Activated CD4-positive, alpha-beta T cell treated with anti-CD3 and anti-CD28 coated beads, Interleukin-2, amount 10 ng/mL, durations not matched to agents 7 days and 5 days (primary cell): ENCODE measurements around the gene PLA2G5. TPM values are rescaled to one million over a fixed set of nuclear protein-coding genes. Genes with fewer than 3 reads are reported as not detected.
"Not testable (repeated sequence)": the region's sequence is repeated elsewhere in the genome, so short reads cannot be mapped to it uniquely, and the experiment has no call there.

Experiments
- CTCF ChIA-PET: fragments of 350-600 bp; sonication (Branson Sonifier 250); formaldehyde crosslinking; loops from one replicate; lab custom pipeline; 2021; ENCODE audit warnings: antibody characterized with exemption; lab: Charles Lee
- POLR2A ChIA-PET: fragments of 350-600 bp; sonication (Branson Sonifier 250); formaldehyde crosslinking; loops from one replicate; lab custom pipeline; 2021; ENCODE audit warnings: antibody characterized with exemption; lab: Charles Lee
- DNase-seq: peaks from one replicate; pipeline ENCODE4 v3.0.0-alpha.2; 2020
- H3K27ac Mint-ChIP-seq: one replicate; pipeline ENCODE4 v1.8.0; 2021; ENCODE audit warnings: mild to moderate bottlenecking, moderate library complexity, mixed read lengths
- H3K27me3 Mint-ChIP-seq: one replicate; pipeline ENCODE4 v1.8.0; 2021; ENCODE audit warnings: mixed read lengths
- H3K36me3 Mint-ChIP-seq: one replicate; pipeline ENCODE4 v1.8.0; 2021; ENCODE audit warnings: low read depth, mixed read lengths
- H3K4me1 Mint-ChIP-seq: one replicate; pipeline ENCODE4 v1.8.0; 2021; ENCODE audit warnings: mixed read lengths
- H3K4me3 Mint-ChIP-seq: one replicate; pipeline ENCODE4 v1.8.0; 2021; ENCODE audit warnings: mild to moderate bottlenecking, moderate library complexity, mixed read lengths
- H3K9me3 Mint-ChIP-seq: one replicate; pipeline ENCODE4 v1.8.0; 2021; ENCODE audit warnings: mixed read lengths
- total RNA-seq, 2 experiments: library from RNA; stranded (reverse); gene quantifications; one replicate each; pipeline ENCODE4 v1.2.3, GENCODE V29; 2021

PLA2G5 gene
- total RNA-seq, 2 experiments from 2014 or later: not detected

- H3K27me3 Mint-ChIP-seq, H3K27ac Mint-ChIP-seq, H3K36me3 Mint-ChIP-seq, POLR2A ChIA-PET, H3K4me3 Mint-ChIP-seq, DNase-seq, H3K4me1 Mint-ChIP-seq: not testable (repeated sequence)
- CTCF ChIA-PET: interaction anchor here (1.3 kb wide), 1 partner anchor 10 kb away, joined by 4 read pairs; no protein-coding TSS in a partner anchor
- peaks cover 24% of the 10 kb centered on the region for H3K9me3 Mint-ChIP-seq
Measured at GRCh38 chr1:20049056-20049798, 20.8 kb upstream of the PLA2G5 start.

DNA sequence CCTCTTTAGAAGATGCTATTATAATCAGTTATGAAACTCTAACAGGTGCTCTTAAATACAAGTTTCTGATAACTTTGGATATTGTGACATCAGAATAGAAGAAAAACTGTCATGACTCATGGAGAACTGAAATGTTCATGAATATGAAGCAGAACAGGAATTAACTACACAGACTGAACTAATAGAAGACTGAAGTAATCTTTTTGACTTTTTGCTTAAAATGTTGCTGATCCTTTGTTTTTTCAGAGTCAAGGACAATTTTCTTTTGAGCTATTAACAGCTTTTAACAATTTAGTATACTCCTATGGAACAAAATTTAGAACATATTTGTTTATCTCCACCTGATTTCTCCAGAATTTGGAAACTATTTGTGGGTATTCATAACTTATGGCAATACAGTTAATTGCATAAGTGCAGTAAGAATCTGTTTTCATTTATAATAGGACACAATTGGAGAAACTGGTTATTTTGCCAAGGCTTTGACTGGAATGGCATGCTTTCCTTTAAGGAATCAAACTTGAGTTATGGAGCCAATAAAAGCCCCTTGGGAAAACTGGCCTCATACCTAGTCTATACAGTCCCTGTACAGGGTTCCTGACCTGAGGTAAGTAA lies 18.7 kb upstream of the PLA2G5 start:
- ChIA-PET CTCF (no interaction called here), POLR2A (no interaction called here)
- Mint-ChIP-seq H3K4me3 (no peak overlapping the region), H3K4me1 (peaks cover 2% of the 10 kb centered on the region), H3K27me3 (peaks cover 18% of the 10 kb centered on the region), H3K9me3 (peaks cover 24% of the 10 kb centered on the region), H3K27ac (no peak overlapping the region), H3K36me3 (peaks cover 4% of the 10 kb centered on the region)
- DNase-seq: no peak

GRCh38 chr1:20052386-20052785 lies 17.6 kb upstream of the PLA2G5 start:
- POLR2A ChIA-PET: no interaction called here
- peaks cover 4% of the 10 kb centered on the region for H3K36me3 Mint-ChIP-seq
- H3K4me3 Mint-ChIP-seq: no peak overlapping the region
- H3K9me3 Mint-ChIP-seq: peaks cover 24% of the 10 kb centered on the region
- no peak overlapping the region for H3K27ac Mint-ChIP-seq
- DNase-seq: no peak
- peaks cover 19% of the 10 kb centered on the region for H3K27me3 Mint-ChIP-seq
- CTCF ChIA-PET: interaction anchor here (0.7 kb wide), 1 partner anchor 1232 kb away, joined by 3 read pairs; no protein-coding TSS in a partner anchor
- peaks cover 2% of the 10 kb centered on the region for H3K4me1 Mint-ChIP-seq

- POLR2A ChIA-PET: no interaction called here
- no peak overlapping the region for H3K27ac Mint-ChIP-seq
- peaks cover 2% of the 10 kb centered on the region for H3K9me3 Mint-ChIP-seq
- no peak for DNase-seq
- H3K4me1 Mint-ChIP-seq: peaks cover 24% of the 10 kb centered on the region
- H3K27me3 Mint-ChIP-seq: peaks cover 19% of the 10 kb centered on the region
- CTCF ChIA-PET: interaction anchor here (1.4 kb wide), 1 partner anchor 154 kb away, joined by 3 read pairs; no protein-coding TSS in a partner anchor
- H3K4me3 Mint-ChIP-seq: no peak overlapping the region
- H3K36me3 Mint-ChIP-seq: no peaks in the 10 kb centered on the region
Measured at GRCh38 chr1:20057886-20058420, 12.0 kb upstream of the PLA2G5 start.

- CTCF ChIA-PET: interaction anchor here (1.0 to 1.4 kb wide), 2 partner anchors 9 to 155 kb away, joined by 3 to 4 read pairs; no protein-coding TSS in a partner anchor
- POLR2A ChIA-PET: no interaction called here
- H3K4me3 Mint-ChIP-seq: no peak overlapping the region
Measured at GRCh38 chr1:20058531-20058930, 11.5 kb upstream of the PLA2G5 start.

GRCh38 chr1:20059847-20060246 lies 10.1 kb upstream of the PLA2G5 start:
- CTCF ChIA-PET: no interaction called here
- no peak for DNase-seq
- POLR2A ChIA-PET: no interaction called here
- Mint-ChIP-seq H3K4me3 (no peak overlapping the region), H3K4me1 (peaks cover 24% of the 10 kb centered on the region), H3K36me3 (no peaks in the 10 kb centered on the region), H3K9me3 (no peaks in the 10 kb centered on the region), H3K27ac (no peak overlapping the region), H3K27me3 (peaks cover 16% of the 10 kb centered on the region)

More at GRCh38 chr1:20058531-20058930, 11.5 kb upstream of the PLA2G5 start:
- H3K36me3 Mint-ChIP-seq: no peaks in the 10 kb centered on the region
- H3K27ac Mint-ChIP-seq: no peak overlapping the region
- H3K9me3 Mint-ChIP-seq: peaks cover 1% of the 10 kb centered on the region
- H3K4me1 Mint-ChIP-seq: peaks cover 24% of the 10 kb centered on the region
- DNase-seq: peak; percentile 33
- peaks cover 18% of the 10 kb centered on the region for H3K27me3 Mint-ChIP-seq

GRCh38 chr1:20060791-20061190 lies 9.2 kb upstream of the PLA2G5 start:
- DNase-seq, CTCF ChIA-PET, H3K9me3 Mint-ChIP-seq, POLR2A ChIA-PET, H3K4me3 Mint-ChIP-seq, H3K27ac Mint-ChIP-seq, H3K36me3 Mint-ChIP-seq: not testable (repeated sequence)
- Mint-ChIP-seq H3K4me1 (peaks cover 24% of the 10 kb centered on the region), H3K27me3 (peaks cover 11% of the 10 kb centered on the region)

- DNase-seq: no peak
- Mint-ChIP-seq H3K27ac (no peak overlapping the region), H3K9me3 (no peaks in the 10 kb centered on the region), H3K36me3 (no peaks in the 10 kb centered on the region), H3K4me3 (no peak overlapping the region), H3K4me1 (peaks cover 22% of the 10 kb centered on the region), H3K27me3 (peaks cover 4% of the 10 kb centered on the region)
- ChIA-PET POLR2A (no interaction called here), CTCF (no interaction called here)
Measured at GRCh38 chr1:20061866-20062265, 8.1 kb upstream of the PLA2G5 start.

- CTCF ChIA-PET: no interaction called here
- POLR2A ChIA-PET: no interaction called here
- H3K4me1 Mint-ChIP-seq: peaks cover 14% of the 10 kb centered on the region
- H3K27me3 Mint-ChIP-seq: no peaks in the 10 kb centered on the region
- H3K27ac Mint-ChIP-seq: no peak overlapping the region
- no peaks in the 10 kb centered on the region for H3K9me3 Mint-ChIP-seq
- DNase-seq: no peak
- H3K36me3 Mint-ChIP-seq: no peaks in the 10 kb centered on the region
- H3K4me3 Mint-ChIP-seq: no peak overlapping the region
Measured at GRCh38 chr1:20063861-20064292, 6.1 kb upstream of the PLA2G5 start.

GRCh38 chr1:20068722-20069121 lies 1.3 kb upstream of the PLA2G5 start:
- DNase-seq: no peak
- Mint-ChIP-seq H3K27ac (no peak overlapping the region), H3K4me1 (no peaks in the 10 kb centered on the region), H3K9me3 (no peaks in the 10 kb centered on the region), H3K36me3 (no peaks in the 10 kb centered on the region), H3K27me3 (no peaks in the 10 kb centered on the region), H3K4me3 (no peak overlapping the region)
- ChIA-PET CTCF (no interaction called here), POLR2A (no interaction called here)

- CTCF ChIA-PET: no interaction called here
- H3K36me3 Mint-ChIP-seq: no peaks in the 10 kb centered on the region
- DNase-seq: no peak
- H3K27ac Mint-ChIP-seq: no peak overlapping the region
- no peaks in the 10 kb centered on the region for H3K27me3 Mint-ChIP-seq
- no peak overlapping the region for H3K4me3 Mint-ChIP-seq
- no peaks in the 10 kb centered on the region for H3K4me1 Mint-ChIP-seq
- no peaks in the 10 kb centered on the region for H3K9me3 Mint-ChIP-seq
- POLR2A ChIA-PET: no interaction called here
Measured at GRCh38 chr1:20070357-20070756, 363 bp downstream of the PLA2G5 start.

DNA sequence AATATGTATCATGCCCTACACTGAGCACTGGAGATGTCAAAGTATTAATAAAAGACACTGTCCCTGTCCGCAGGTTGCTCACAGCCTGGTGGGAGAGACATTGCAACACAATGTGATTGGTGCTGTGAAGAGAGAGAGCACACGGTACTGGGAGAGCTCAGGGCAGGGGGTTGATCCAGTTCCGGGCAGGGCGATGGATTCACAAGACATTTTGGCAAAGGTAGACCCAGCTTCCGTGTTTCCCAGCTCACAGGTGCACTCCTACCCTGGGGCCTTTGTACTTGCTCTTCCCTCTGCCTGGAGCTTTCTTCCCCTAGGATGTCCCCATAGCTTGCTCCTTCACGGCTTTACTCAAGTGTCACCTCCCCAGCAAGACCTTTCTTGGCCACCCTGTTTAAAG lies 1.4 kb downstream of the PLA2G5 start:
- H3K27me3 Mint-ChIP-seq: no peaks in the 10 kb centered on the region
- no peak overlapping the region for H3K4me3 Mint-ChIP-seq
- no peak overlapping the region for H3K27ac Mint-ChIP-seq
- H3K4me1 Mint-ChIP-seq: no peaks in the 10 kb centered on the region
- H3K9me3 Mint-ChIP-seq: no peaks in the 10 kb centered on the region
- POLR2A ChIA-PET: no interaction called here
- CTCF ChIA-PET: no interaction called here
- no peaks in the 10 kb centered on the region for H3K36me3 Mint-ChIP-seq
- DNase-seq: no peak

- ChIA-PET POLR2A (no interaction called here), CTCF (no interaction called here)
- Mint-ChIP-seq H3K27me3 (peaks cover 6% of the 10 kb centered on the region), H3K4me1 (no peaks in the 10 kb centered on the region), H3K4me3 (no peak overlapping the region), H3K27ac (no peak overlapping the region), H3K36me3 (no peaks in the 10 kb centered on the region), H3K9me3 (no peaks in the 10 kb centered on the region)
- DNase-seq: no peak
Measured at GRCh38 chr1:20072771-20073170, 2.8 kb downstream of the PLA2G5 start.
